Measurements from ENCODE around the gene GBF1.

GBF1 gene

DNA sequence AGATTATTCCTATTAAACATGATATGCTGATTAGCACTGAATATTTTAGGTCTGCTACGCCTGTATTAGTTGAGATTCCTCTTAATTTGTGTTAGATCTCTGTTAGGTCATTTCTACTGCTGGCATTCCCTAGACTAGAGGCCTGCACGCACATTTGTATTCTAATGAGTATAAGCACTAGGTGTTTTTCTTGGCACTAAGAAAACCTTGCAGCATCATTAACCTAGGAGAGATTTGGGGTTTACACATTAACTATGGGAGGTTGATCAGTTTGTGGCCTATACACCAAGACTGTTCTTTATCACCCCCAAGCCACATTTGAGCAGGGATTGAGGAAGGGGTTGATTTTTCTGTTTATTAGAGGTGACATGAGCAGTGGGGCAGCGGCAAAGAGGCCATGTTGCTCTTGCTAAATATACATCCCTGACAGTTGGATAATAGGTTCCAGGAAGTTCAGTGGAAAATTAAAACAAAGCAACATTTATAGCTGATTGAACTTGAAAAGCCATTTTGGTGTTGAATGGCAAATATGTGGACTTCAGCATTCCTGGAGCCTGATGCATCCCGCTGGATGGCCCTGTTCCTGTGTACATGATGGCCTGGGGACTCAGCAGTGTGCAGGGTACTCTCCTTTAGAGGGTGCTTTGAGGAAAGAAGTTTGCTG is 65.2 kb downstream of the GBF1 start:
- Histone ChIP-seq H3K4me1 (ENCODE audit: control insufficient read depth in 1 of 2, insufficient read depth in 2 of 2, low read length in 2 of 2) (peaks cover 18 to 30% of the 10 kb centered on the region in 2 donors), H3K9ac (ENCODE audit: low read depth in 1 of 2, low read length in 2 of 2) (peak overlapping the region in 1 of 2 donors; percentile 24), H3K27me3 (ENCODE audit: control insufficient read depth in 1 of 2, insufficient read depth in 2 of 2, low read length in 2 of 2) (no peaks in the 10 kb centered on the region), H3K27ac (ENCODE audit: low read depth, low read length) (peak overlapping the region; percentile 23), H3K36me3 (ENCODE audit: control insufficient read depth in 1 of 2, insufficient read depth in 2 of 2, low read length in 2 of 2) (peaks cover 0 to 7% of the 10 kb centered on the region in 2 donors), H3K9me3 (ENCODE audit: control insufficient read depth in 1 of 2, low read length in 2 of 2) (no peaks in the 10 kb centered on the region), H3K4me3 (ENCODE audit: low read depth in 1 of 2, low read length in 2 of 2) (no peak overlapping the region)

DNA sequence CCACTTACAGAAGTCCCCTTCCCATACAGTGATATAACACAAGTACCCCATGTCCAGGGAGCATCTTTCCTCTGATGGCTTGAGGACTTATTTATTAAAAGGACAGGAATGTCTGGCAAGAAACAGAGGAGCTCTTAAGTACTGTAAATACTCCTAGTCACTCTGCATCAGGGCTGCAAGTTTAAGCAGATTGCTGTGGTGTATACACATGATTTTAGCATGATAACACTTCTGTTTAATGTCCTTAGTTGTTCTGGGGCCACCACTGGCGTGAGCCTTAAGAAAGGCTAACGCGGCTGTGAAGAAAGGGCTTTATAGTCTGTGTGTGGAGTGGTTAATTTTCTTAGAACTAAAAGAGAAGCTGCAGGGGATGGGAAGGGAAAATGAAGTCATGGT is 65.7 kb downstream of the GBF1 start:
- Histone ChIP-seq H3K9ac (ENCODE audit: low read depth in 1 of 2, low read length in 2 of 2) (peak overlapping the region in 1 of 2 donors; percentile 24), H3K9me3 (ENCODE audit: control insufficient read depth in 1 of 2, low read length in 2 of 2) (no peaks in the 10 kb centered on the region), H3K4me3 (ENCODE audit: low read depth in 1 of 2, low read length in 2 of 2) (no peak overlapping the region), H3K4me1 (ENCODE audit: control insufficient read depth in 1 of 2, insufficient read depth in 2 of 2, low read length in 2 of 2) (peaks cover 18 to 30% of the 10 kb centered on the region in 2 donors), H3K36me3 (ENCODE audit: control insufficient read depth in 1 of 2, insufficient read depth in 2 of 2, low read length in 2 of 2) (peaks cover 0 to 7% of the 10 kb centered on the region in 2 donors), H3K27me3 (ENCODE audit: control insufficient read depth in 1 of 2, insufficient read depth in 2 of 2, low read length in 2 of 2) (no peaks in the 10 kb centered on the region), H3K27ac (ENCODE audit: low read depth, low read length) (peak overlapping the region; percentile 23)

DNA sequence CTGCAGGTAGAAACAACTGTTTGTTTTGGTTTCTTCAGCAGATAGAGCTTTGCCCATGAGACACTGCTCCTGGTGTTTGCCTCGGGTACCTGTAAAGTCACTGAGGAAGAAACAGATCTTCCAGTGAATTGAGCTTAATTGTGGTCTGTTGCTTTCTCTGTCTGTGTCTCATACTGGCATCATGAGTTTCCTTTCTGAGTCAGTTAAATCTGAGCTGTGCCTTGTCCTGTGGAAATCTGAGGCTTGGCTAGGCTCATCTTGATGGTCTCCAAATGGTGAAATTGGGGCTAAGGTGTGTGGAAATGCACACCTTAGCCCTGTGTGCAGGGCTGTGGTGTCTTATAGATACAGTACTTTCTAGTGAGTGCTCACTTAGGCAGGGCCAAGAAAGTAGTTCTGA is 67.4 kb downstream of the GBF1 start:
- no peak overlapping the region for H3K4me3 ChIP-seq (ENCODE audit: low read depth in 1 of 2, low read length in 2 of 2)
- no peaks in the 10 kb centered on the region for H3K27me3 ChIP-seq (ENCODE audit: control insufficient read depth in 1 of 2, insufficient read depth in 2 of 2, low read length in 2 of 2)
- H3K4me1 ChIP-seq (ENCODE audit: control insufficient read depth in 1 of 2, insufficient read depth in 2 of 2, low read length in 2 of 2), result peaks cover 18 to 30% of the 10 kb centered on the region in 2 donors
- no peak overlapping the region for H3K9ac ChIP-seq (ENCODE audit: low read depth in 1 of 2, low read length in 2 of 2)
- no peaks in the 10 kb centered on the region for H3K9me3 ChIP-seq (ENCODE audit: control insufficient read depth in 1 of 2, low read length in 2 of 2)
- no peak overlapping the region for H3K27ac ChIP-seq (ENCODE audit: low read depth, low read length)
- H3K36me3 ChIP-seq (ENCODE audit: control insufficient read depth in 1 of 2, insufficient read depth in 2 of 2, low read length in 2 of 2), result peaks cover 0 to 7% of the 10 kb centered on the region in 2 donors

DNA sequence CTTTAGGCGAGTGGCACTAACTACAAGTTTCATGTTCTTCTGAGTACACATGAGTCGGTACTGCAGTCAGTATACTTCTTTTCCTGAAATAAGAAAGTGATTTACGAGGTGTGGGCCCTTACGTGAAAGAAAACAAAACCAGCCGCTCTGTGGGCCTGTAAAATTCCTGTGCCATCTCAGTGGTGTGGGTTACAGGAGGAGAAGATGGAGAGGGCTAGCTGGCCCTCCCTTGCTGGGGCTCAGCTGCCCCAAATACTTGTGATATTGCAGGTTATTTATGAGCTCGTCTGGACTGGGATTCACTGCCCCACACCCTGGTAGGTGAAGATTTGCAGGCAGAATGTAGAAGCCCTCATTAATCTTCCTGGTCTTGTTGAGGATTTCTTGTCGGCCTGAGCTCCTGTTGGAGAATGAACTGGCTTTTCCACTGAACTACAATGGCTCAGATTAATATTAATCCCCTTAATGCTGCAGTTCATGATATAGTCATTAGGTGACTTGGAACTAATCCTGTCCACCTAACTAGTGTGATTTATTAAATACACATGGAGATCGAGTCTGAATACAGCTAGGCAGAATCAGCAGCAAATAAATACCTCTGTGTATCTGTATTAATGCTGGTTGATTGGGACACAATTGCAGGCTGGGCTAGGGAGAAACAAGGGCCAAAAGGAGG is 68.0 kb downstream of the GBF1 start:
- Histone ChIP-seq H3K9me3 (ENCODE audit: control insufficient read depth in 1 of 2, low read length in 2 of 2) (no peaks in the 10 kb centered on the region), H3K9ac (ENCODE audit: low read depth in 1 of 2, low read length in 2 of 2) (no peak overlapping the region), H3K27ac (ENCODE audit: low read depth, low read length) (no peak overlapping the region), H3K27me3 (ENCODE audit: control insufficient read depth in 1 of 2, insufficient read depth in 2 of 2, low read length in 2 of 2) (no peaks in the 10 kb centered on the region), H3K36me3 (ENCODE audit: control insufficient read depth in 1 of 2, insufficient read depth in 2 of 2, low read length in 2 of 2) (peaks cover 0 to 7% of the 10 kb centered on the region in 2 donors), H3K4me1 (ENCODE audit: control insufficient read depth in 1 of 2, insufficient read depth in 2 of 2, low read length in 2 of 2) (peaks cover 18 to 30% of the 10 kb centered on the region in 2 donors), H3K4me3 (ENCODE audit: low read depth in 1 of 2, low read length in 2 of 2) (no peak overlapping the region)

DNA sequence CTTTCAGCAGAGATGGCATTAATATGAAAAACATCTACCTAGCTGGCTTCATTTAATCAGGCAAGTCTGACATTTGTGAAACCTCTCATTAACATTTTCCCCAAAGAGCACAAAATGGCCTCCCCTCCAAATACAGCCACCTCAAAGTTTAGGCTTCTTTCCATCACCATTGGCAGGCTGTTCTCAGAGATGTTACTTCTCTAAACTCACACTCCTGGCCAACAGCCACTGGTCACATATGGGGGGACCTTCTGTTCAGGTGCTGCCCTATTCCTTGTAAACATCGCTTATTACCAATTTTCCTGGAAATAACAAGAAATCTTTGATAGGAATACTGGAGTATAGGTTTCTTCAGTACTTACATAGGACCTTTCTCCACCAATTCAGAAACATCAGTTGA is 69.5 kb downstream of the GBF1 start:
- no peak overlapping the region for H3K27ac ChIP-seq (ENCODE audit: low read depth, low read length)
- H3K9me3 ChIP-seq (ENCODE audit: control insufficient read depth in 1 of 2, low read length in 2 of 2), result no peaks in the 10 kb centered on the region
- H3K4me3 ChIP-seq (ENCODE audit: low read depth in 1 of 2, low read length in 2 of 2), result no peak overlapping the region
- H3K36me3 ChIP-seq (ENCODE audit: control insufficient read depth in 1 of 2, insufficient read depth in 2 of 2, low read length in 2 of 2), result peaks cover 0 to 7% of the 10 kb centered on the region in 2 donors
- no peaks in the 10 kb centered on the region for H3K27me3 ChIP-seq (ENCODE audit: control insufficient read depth in 1 of 2, insufficient read depth in 2 of 2, low read length in 2 of 2)
- H3K9ac ChIP-seq (ENCODE audit: low read depth in 1 of 2, low read length in 2 of 2), result no peak overlapping the region
- H3K4me1 ChIP-seq (ENCODE audit: control insufficient read depth in 1 of 2, insufficient read depth in 2 of 2, low read length in 2 of 2), result peaks cover 18 to 24% of the 10 kb centered on the region in 2 donors

DNA sequence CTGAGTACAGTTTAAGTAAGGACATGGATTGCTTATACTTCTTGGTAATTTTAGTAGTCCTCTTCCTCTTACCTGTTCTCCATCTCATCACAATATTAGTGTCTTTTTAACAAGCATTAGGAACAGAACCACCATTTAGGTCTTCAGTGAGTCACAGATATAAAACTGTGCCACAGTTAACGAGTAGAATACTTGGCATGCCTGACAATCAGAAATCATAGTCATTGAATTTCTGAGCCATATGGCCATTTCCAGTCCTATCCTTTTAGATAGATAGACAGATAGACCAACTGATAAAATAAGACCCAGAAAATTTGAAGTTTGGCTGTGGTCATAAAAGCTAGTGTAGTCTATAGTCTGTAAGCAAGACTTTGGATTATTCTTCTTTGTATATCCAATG is 71.1 kb downstream of the GBF1 start:
- Histone ChIP-seq H3K4me3 (ENCODE audit: low read depth in 1 of 2, low read length in 2 of 2) (no peak overlapping the region), H3K36me3 (ENCODE audit: control insufficient read depth in 1 of 2, insufficient read depth in 2 of 2, low read length in 2 of 2) (peaks cover 0 to 7% of the 10 kb centered on the region in 2 donors), H3K27me3 (ENCODE audit: control insufficient read depth in 1 of 2, insufficient read depth in 2 of 2, low read length in 2 of 2) (no peaks in the 10 kb centered on the region), H3K9ac (ENCODE audit: low read depth in 1 of 2, low read length in 2 of 2) (no peak overlapping the region), H3K9me3 (ENCODE audit: control insufficient read depth in 1 of 2, low read length in 2 of 2) (no peaks in the 10 kb centered on the region), H3K27ac (ENCODE audit: low read depth, low read length) (no peak overlapping the region), H3K4me1 (ENCODE audit: control insufficient read depth in 1 of 2, insufficient read depth in 2 of 2, low read length in 2 of 2) (peaks cover 2 to 8% of the 10 kb centered on the region in 2 donors)

DNA sequence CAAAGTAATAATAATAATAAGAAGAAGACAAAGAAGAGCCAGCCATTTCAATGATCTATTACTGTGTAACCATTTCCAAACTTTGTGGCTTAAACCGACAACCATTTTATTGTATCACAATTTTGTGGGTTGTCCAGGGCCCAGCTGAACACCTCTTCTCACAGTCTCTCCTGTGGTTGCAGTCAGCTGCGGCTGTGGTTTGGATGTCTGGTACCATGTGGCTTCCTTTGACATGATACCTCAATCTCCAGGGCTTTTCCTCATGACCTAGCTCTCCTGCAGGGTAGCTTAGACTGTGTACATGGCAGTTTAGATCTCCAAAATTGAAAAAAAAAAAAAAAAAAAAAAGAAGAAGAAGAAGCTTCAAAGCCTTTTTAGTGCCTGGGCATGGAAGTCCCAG is 77.6 kb downstream of the GBF1 start:
- no peaks in the 10 kb centered on the region for H3K4me1 ChIP-seq (ENCODE audit: control insufficient read depth in 1 of 2, insufficient read depth in 2 of 2, low read length in 2 of 2)
- H3K9me3 ChIP-seq (ENCODE audit: control insufficient read depth in 1 of 2, low read length in 2 of 2), result no peaks in the 10 kb centered on the region
- no peak overlapping the region for H3K9ac ChIP-seq (ENCODE audit: low read depth in 1 of 2, low read length in 2 of 2)
- peaks cover 0 to 3% of the 10 kb centered on the region in 2 donors for H3K36me3 ChIP-seq (ENCODE audit: control insufficient read depth in 1 of 2, insufficient read depth in 2 of 2, low read length in 2 of 2)
- no peaks in the 10 kb centered on the region for H3K27me3 ChIP-seq (ENCODE audit: control insufficient read depth in 1 of 2, insufficient read depth in 2 of 2, low read length in 2 of 2)
- H3K27ac ChIP-seq (ENCODE audit: low read depth, low read length), result no peak overlapping the region
- H3K4me3 ChIP-seq (ENCODE audit: low read depth in 1 of 2, low read length in 2 of 2), result no peak overlapping the region

DNA sequence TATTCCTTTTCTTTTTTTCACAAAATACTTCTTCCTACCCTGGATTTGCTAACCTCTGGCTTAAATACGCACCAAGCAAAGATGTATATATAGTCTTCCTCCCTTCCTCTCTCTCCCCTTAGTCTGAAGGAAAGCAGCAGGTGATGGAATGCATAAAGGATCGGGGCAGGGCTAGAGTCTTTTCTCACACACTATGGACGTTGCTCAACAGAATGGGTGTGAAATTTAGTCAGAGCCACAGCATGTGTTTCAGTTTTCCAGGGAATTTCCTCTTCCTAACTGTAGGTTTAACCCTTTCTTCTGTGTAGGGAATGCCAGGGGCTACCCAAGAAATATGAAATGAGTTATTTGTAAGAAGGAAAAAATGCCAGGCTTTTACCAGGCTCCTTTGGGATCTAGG is 78.7 kb downstream of the GBF1 start:
- H3K9ac ChIP-seq (ENCODE audit: low read depth in 1 of 2, low read length in 2 of 2), result no peak overlapping the region
- H3K27ac ChIP-seq (ENCODE audit: low read depth, low read length), result no peak overlapping the region
- H3K27me3 ChIP-seq (ENCODE audit: control insufficient read depth in 1 of 2, insufficient read depth in 2 of 2, low read length in 2 of 2), result no peaks in the 10 kb centered on the region
- peaks cover 0 to 3% of the 10 kb centered on the region in 2 donors for H3K36me3 ChIP-seq (ENCODE audit: control insufficient read depth in 1 of 2, insufficient read depth in 2 of 2, low read length in 2 of 2)
- H3K4me1 ChIP-seq (ENCODE audit: control insufficient read depth in 1 of 2, insufficient read depth in 2 of 2, low read length in 2 of 2), result no peaks in the 10 kb centered on the region
- no peaks in the 10 kb centered on the region for H3K9me3 ChIP-seq (ENCODE audit: control insufficient read depth in 1 of 2, low read length in 2 of 2)
- H3K4me3 ChIP-seq (ENCODE audit: low read depth in 1 of 2, low read length in 2 of 2), result no peak overlapping the region

DNA sequence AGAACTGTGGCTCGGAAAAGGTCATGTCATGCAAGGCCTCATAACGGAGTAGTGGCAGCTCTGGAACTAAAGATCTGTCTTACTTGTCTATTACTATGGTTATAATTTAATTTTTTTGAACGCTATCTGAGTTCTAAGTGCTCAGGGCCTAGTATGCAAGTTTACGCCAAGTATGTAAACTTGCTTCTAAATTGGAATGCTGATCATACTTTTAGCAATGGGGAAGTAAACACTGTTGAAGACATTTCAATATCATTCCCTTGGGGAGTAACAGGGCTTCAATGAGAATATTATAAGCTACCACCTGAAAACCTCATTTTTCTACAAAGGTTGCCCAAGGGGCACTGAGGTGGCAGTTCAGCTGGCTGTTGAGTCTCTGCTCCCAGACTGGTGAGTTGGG is 80.7 kb downstream of the GBF1 start:
- Histone ChIP-seq H3K36me3 (ENCODE audit: control insufficient read depth in 1 of 2, insufficient read depth in 2 of 2, low read length in 2 of 2) (peaks cover 0 to 3% of the 10 kb centered on the region in 2 donors), H3K4me3 (ENCODE audit: low read depth in 1 of 2, low read length in 2 of 2) (no peak overlapping the region), H3K4me1 (ENCODE audit: control insufficient read depth in 1 of 2, insufficient read depth in 2 of 2, low read length in 2 of 2) (no peaks in the 10 kb centered on the region), H3K27me3 (ENCODE audit: control insufficient read depth in 1 of 2, insufficient read depth in 2 of 2, low read length in 2 of 2) (no peaks in the 10 kb centered on the region), H3K9ac (ENCODE audit: low read depth in 1 of 2, low read length in 2 of 2) (no peak overlapping the region), H3K27ac (ENCODE audit: low read depth, low read length) (no peak overlapping the region), H3K9me3 (ENCODE audit: control insufficient read depth in 1 of 2, low read length in 2 of 2) (no peaks in the 10 kb centered on the region)

DNA sequence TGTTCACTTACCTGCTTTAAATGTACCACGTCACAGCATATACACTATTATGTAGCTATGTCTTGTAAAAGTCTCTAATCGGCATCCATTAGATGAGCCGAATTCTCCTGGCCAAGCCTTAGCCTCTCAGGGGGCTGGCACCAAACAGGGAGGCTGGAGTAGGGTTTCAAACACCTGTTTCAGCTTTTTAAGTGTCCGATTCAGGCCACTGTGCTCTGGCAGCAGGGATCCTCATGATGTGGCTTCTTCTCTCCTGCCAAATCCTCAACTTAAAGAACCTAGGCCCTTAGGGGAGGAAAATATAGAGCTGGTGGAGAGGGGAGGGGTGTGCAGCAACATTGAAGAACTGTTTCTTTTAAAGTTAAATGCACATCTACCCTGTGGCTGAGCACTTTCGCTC is 81.7 kb downstream of the GBF1 start:
- H3K36me3 ChIP-seq (ENCODE audit: control insufficient read depth in 1 of 2, insufficient read depth in 2 of 2, low read length in 2 of 2), result no peaks in the 10 kb centered on the region
- H3K9ac ChIP-seq (ENCODE audit: low read depth in 1 of 2, low read length in 2 of 2), result no peak overlapping the region
- H3K4me1 ChIP-seq (ENCODE audit: control insufficient read depth in 1 of 2, insufficient read depth in 2 of 2, low read length in 2 of 2), result no peaks in the 10 kb centered on the region
- H3K27me3 ChIP-seq (ENCODE audit: control insufficient read depth in 1 of 2, insufficient read depth in 2 of 2, low read length in 2 of 2), result no peaks in the 10 kb centered on the region
- H3K4me3 ChIP-seq (ENCODE audit: low read depth in 1 of 2, low read length in 2 of 2), result no peak overlapping the region
- H3K27ac ChIP-seq (ENCODE audit: low read depth, low read length), result no peak overlapping the region
- H3K9me3 ChIP-seq (ENCODE audit: control insufficient read depth in 1 of 2, low read length in 2 of 2), result no peaks in the 10 kb centered on the region

Measured in duodenal mucosa (tissue), 2 donors.